ENCODE measurements around the gene DHX9. TPM values are rescaled to one million over a fixed set of nuclear protein-coding genes. Genes with fewer than 3 reads are reported as not detected.

DHX9 gene
- total RNA-seq, 1 donor from 2014 or later = 52.8 TPM

DNA sequence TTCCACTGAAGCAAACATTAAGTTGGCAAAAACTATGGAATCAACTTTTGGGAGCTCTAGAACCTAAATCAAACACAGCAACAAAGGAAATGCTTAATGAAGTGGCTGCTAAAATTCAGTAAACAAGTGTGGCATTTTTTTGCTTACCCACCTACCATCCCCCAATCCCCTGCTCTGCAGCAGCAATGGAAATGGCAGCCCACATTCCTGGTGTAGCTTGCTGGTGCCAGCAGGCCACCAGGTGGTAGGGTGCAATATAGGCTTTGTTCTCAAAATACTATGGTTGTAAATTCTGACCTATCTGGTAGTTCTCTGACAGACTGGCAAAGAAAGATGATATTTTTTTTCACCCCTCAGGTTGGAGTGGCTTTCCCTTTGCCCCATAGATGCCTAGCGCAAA lies 71.0 kb downstream of the DHX9 start:
- peaks cover 0 to 12% of the 10 kb centered on the region in 2 donors for H3K9me3 ChIP-seq
- no peak overlapping the region for H3K27ac ChIP-seq
- intact Hi-C loops (cut with DNase I) = no loop called here

GRCh38 chr1:182913401-182913800 lies 74.3 kb downstream of the DHX9 start:
- Histone ChIP-seq H3K27ac (no peak overlapping the region), H3K27me3 (no peaks in the 10 kb centered on the region), H3K9me3 (peaks cover 0 to 12% of the 10 kb centered on the region in 2 donors), H3K36me3 (no peaks in the 10 kb centered on the region), H3K4me1 (no peaks in the 10 kb centered on the region), H3K4me3 (no peak overlapping the region)
- intact Hi-C loops (cut with DNase I) = no loop called here
- DNase-seq (ENCODE audit: low spot score in 2 of 2) = no peak
- TF ChIP-seq, protein P1, sequence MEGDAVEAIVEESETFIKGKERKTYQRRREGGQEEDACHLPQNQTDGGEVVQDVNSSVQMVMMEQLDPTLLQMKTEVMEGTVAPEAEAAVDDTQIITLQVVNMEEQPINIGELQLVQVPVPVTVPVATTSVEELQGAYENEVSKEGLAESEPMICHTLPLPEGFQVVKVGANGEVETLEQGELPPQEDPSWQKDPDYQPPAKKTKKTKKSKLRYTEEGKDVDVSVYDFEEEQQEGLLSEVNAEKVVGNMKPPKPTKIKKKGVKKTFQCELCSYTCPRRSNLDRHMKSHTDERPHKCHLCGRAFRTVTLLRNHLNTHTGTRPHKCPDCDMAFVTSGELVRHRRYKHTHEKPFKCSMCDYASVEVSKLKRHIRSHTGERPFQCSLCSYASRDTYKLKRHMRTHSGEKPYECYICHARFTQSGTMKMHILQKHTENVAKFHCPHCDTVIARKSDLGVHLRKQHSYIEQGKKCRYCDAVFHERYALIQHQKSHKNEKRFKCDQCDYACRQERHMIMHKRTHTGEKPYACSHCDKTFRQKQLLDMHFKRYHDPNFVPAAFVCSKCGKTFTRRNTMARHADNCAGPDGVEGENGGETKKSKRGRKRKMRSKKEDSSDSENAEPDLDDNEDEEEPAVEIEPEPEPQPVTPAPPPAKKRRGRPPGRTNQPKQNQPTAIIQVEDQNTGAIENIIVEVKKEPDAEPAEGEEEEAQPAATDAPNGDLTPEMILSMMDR (IDR thresholded peaks at IDR 0.05) = no peak

More for the DNA sequence above, 71.0 kb downstream of the DHX9 start:
- Histone ChIP-seq H3K36me3 (no peaks in the 10 kb centered on the region), H3K4me3 (no peak overlapping the region), H3K27me3 (no peaks in the 10 kb centered on the region), H3K4me1 (no peaks in the 10 kb centered on the region)
- no peak for DNase-seq (ENCODE audit: low spot score in 2 of 2)
- TF ChIP-seq, protein P1 (IDR thresholded peaks at IDR 0.05) = no peak

DNA sequence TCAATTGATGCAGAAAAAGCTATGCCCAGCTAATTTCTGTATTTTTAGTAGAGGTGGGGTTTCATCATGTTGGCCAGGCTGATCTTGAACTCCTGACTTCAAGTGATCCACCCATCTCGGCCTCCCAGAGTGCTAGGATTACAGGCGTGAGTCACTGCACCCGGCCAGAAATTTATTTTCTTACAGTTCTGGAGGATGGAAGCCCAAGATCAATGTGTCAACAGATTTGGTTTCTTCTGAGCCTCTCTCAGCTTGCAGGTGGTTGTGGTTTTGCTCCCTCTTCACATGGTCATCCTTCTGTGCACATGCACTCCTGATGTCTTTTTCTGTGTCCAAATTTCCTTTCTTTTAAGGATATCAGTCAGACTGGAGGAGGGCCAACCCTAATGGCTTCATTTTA lies 78.2 kb downstream of the DHX9 start:
- Histone ChIP-seq H3K27me3 (no peaks in the 10 kb centered on the region), H3K9me3 (peaks cover 0 to 16% of the 10 kb centered on the region in 2 donors), H3K4me3 (no peak overlapping the region), H3K36me3 (no peaks in the 10 kb centered on the region), H3K4me1 (no peaks in the 10 kb centered on the region), H3K27ac (no peak overlapping the region)
- DNase-seq (ENCODE audit: low spot score in 2 of 2) = no peak
- TF ChIP-seq, protein P1 (IDR thresholded peaks at IDR 0.05) = no peak
- intact Hi-C loops (cut with DNase I) = no loop called here

- no peaks in the 10 kb centered on the region for H3K9me3 ChIP-seq
- intact Hi-C loops (cut with DNase I) = no loop called here
- no peaks in the 10 kb centered on the region for H3K4me1 ChIP-seq
- TF ChIP-seq, protein P1 (IDR thresholded peaks at IDR 0.05) = no peak
- H3K36me3 ChIP-seq = no peaks in the 10 kb centered on the region
- no peak overlapping the region for H3K4me3 ChIP-seq
- H3K27me3 ChIP-seq = no peaks in the 10 kb centered on the region
- H3K27ac ChIP-seq = no peak overlapping the region
- DNase-seq (ENCODE audit: low spot score in 2 of 2) = no peak
Observed at GRCh38 chr1:182925661-182926060, 86.5 kb downstream of the DHX9 start.

GRCh38 chr1:182927693-182928433 lies 88.7 kb downstream of the DHX9 start:
- intact Hi-C loops (cut with DNase I) = no loop called here
- H3K4me3 ChIP-seq = no peak overlapping the region
- TF ChIP-seq, protein P1 (IDR thresholded peaks at IDR 0.05) = no peak
- no peaks in the 10 kb centered on the region for H3K4me1 ChIP-seq
- no peaks in the 10 kb centered on the region for H3K27me3 ChIP-seq
- no peaks in the 10 kb centered on the region for H3K9me3 ChIP-seq
- H3K27ac ChIP-seq = no peak overlapping the region
- DNase-seq (ENCODE audit: low spot score in 2 of 2) = no peak
- H3K36me3 ChIP-seq = no peaks in the 10 kb centered on the region
